ENCODE measurements around the gene WDR18.

Gene WDR18

GRCh38 chr19:992670-993055, 8.5 kb downstream of the WDR18 start:
- TF ChIP-seq TAF1 (IDR thresholded peaks at IDR 0.05; ENCODE audit: borderline replicate concordance, insufficient read depth, low read length) (no peak), REST (IDR thresholded peaks at IDR 0.05; ENCODE audit: insufficient read depth in 1 of 2, low read depth in 2 of 2, low read length in 2 of 2) (no peak), POLR2AphosphoS5 (IDR thresholded peaks at IDR 0.05; ENCODE audit: low read depth, low read length) (no peak), FOXP2 (optimal IDR thresholded peaks at IDR 0.05; ENCODE audit: borderline replicate concordance, extremely low read depth, extremely low read length, insufficient read depth) (no peak), SIN3A (IDR thresholded peaks at IDR 0.05; ENCODE audit: borderline replicate concordance, insufficient read depth, low read length) (no peak)

- TF ChIP-seq REST (IDR thresholded peaks at IDR 0.05; ENCODE audit: insufficient read depth in 1 of 2, low read depth in 2 of 2, low read length in 2 of 2) (no peak), FOXP2 (optimal IDR thresholded peaks at IDR 0.05; ENCODE audit: borderline replicate concordance, extremely low read depth, extremely low read length, insufficient read depth) (no peak), POLR2AphosphoS5 (IDR thresholded peaks at IDR 0.05; ENCODE audit: low read depth, low read length) (no peak), TAF1 (IDR thresholded peaks at IDR 0.05; ENCODE audit: borderline replicate concordance, insufficient read depth, low read length) (no peak), SIN3A (IDR thresholded peaks at IDR 0.05; ENCODE audit: borderline replicate concordance, insufficient read depth, low read length) (no peak)
Observed at GRCh38 chr19:993361-993830, 9.3 kb downstream of the WDR18 start.

DNA sequence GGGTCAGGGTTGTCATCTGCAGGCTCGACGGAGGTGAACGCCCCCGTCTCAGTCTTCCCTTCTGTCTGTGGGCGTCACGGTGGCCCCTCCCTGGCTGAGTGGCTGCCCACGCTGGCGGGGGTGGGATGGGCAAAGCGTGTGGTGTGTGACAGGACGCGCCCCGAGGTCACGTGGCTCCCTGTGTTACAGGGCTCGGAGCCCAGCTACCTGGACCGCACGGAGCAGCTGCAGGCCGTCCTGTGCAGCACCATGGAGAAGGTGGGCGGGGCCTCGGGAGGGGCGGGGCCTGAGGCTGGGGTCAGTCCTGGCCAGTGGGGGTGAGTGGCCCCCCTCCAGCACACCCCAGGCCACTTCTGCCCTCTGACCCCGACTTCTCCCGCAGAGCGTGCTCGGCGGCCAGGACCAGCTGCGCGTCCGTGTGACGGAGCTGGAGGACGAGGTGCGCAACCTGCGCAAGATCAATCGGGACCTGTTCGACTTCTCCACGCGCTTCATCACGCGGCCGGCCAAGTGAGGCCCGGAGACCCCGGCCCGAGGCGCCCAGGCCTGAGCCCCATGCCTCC, 9.8 kb downstream of the WDR18 start:
- TF ChIP-seq TAF1 (IDR thresholded peaks at IDR 0.05; ENCODE audit: borderline replicate concordance, insufficient read depth, low read length) (no peak), SIN3A (IDR thresholded peaks at IDR 0.05; ENCODE audit: borderline replicate concordance, insufficient read depth, low read length) (no peak), POLR2AphosphoS5 (IDR thresholded peaks at IDR 0.05; ENCODE audit: low read depth, low read length) (no peak), FOXP2 (optimal IDR thresholded peaks at IDR 0.05; ENCODE audit: borderline replicate concordance, extremely low read depth, extremely low read length, insufficient read depth) (no peak), REST (IDR thresholded peaks at IDR 0.05; ENCODE audit: insufficient read depth in 1 of 2, low read depth in 2 of 2, low read length in 2 of 2) (no peak)

GRCh38 chr19:994516-994915, 10.4 kb downstream of the WDR18 start:
- TF ChIP-seq TAF1 (IDR thresholded peaks at IDR 0.05; ENCODE audit: borderline replicate concordance, insufficient read depth, low read length): no peak

DNA sequence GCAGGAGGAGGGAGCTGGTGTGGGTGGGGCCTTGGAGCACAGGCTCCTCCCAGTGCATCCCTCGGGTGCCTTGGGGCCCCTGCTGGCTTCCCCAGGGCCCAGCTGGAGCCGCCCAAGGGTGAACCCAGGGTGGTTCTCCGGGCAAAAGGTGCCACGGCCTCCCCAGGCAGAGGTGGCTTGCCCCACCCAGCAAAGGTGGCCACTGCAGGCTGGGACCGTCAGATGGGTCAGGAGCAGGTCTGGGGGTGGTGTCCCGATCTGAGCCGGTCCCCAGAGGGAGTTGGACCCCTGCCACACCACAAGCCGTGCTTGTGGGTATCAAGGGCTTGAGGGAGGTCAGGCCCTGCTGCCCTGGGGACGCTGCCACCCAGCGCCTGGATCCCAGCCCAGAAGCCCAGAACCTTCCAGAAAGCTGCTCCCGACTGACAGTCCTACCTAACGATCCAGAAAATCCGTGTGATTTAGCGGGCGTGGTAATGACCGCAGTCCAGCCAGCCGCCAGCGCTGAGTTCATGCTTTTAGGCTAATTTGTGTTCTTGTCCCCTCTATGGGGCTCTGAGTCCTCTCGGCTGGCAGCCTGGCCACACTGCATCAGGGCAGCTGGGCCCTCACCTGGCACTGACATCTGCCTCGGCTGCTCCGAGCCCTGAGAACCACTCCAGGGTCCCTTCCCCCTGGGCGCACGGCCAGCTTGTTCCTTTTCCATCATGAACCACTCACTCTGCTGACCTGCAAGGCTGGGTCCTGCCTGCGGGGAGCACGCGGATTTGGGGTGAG, 11.1 kb downstream of the WDR18 start:
- TF ChIP-seq TAF1 (IDR thresholded peaks at IDR 0.05; ENCODE audit: borderline replicate concordance, insufficient read depth, low read length) (no peak), POLR2AphosphoS5 (IDR thresholded peaks at IDR 0.05; ENCODE audit: low read depth, low read length) (no peak), FOXP2 (optimal IDR thresholded peaks at IDR 0.05; ENCODE audit: borderline replicate concordance, extremely low read depth, extremely low read length, insufficient read depth) (no peak), SIN3A (IDR thresholded peaks at IDR 0.05; ENCODE audit: borderline replicate concordance, insufficient read depth, low read length) (no peak), REST (IDR thresholded peaks at IDR 0.05; ENCODE audit: insufficient read depth in 1 of 2, low read depth in 2 of 2, low read length in 2 of 2) (no peak)
